Measurements from ENCODE around the gene PDE6B. TPM values are rescaled to one million over a fixed set of nuclear protein-coding genes. Genes with fewer than 3 reads are reported as not detected.

PDE6B gene
- total and polyA plus RNA-seq, 2 of the 13 experiments (the other 11 are each of a cell fraction or from before 2014, with no cell fraction given), result 0.38 to 0.40 TPM

DNA sequence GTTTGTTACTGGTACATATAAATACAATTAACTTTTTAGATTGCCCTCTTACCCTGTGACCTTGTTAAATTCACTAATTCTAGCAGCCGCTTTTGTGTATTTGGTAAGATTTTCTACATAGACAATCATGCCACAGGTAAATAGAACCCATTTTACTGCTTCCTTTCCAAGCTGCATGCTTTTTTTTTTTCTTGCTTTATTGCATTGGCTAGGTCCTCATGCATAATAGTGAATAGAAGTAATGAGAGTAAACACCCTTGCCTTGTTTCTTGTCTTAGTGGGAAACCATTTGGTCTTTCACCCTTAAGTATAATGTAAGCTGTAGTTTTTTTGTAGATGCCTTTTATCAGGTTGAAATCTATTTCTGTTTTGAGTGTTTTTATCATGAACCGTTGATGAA, 41.6 kb upstream of the PDE6B start:
- ChIA-PET CTCF (ENCODE audit: low intra/inter-chr PET ratio, low total read pairs) (no interaction called here), POLR2A (no interaction called here)
- Histone ChIP-seq H3K9me3 (ENCODE audit: low read length) (peaks cover 16% of the 10 kb centered on the region), H3K9ac (ENCODE audit: insufficient read depth, low read depth, low read length) (no peak overlapping the region), H3K4me2 (ENCODE audit: low read depth, low read length) (no peak overlapping the region), H3K27me3 (ENCODE audit: control insufficient read depth in 1 of 2, insufficient read depth in 2 of 2, low read length in 2 of 2) (peaks cover 1 to 33% of the 10 kb centered on the region in 2 experiments; a peak in 4 of 5 replicates), H3K27ac (ENCODE audit: extremely low read length, insufficient read depth, low read length) (no peak overlapping the region), H3K4me1 (ENCODE audit: insufficient read depth, low read length) (peaks cover 56% of the 10 kb centered on the region), H2AFZ (ENCODE audit: low read length) (no peak overlapping the region), H3K36me3 (replicated peaks in 1 of 2; ENCODE audit: control insufficient read depth in 1 of 2, insufficient read depth in 2 of 2, low read length in 2 of 2) (no peaks in the 10 kb centered on the region), H4K20me1 (ENCODE audit: insufficient read depth, low read length) (no peaks in the 10 kb centered on the region), H3K79me2 (ENCODE audit: insufficient read depth, low read length) (no peaks in the 10 kb centered on the region), H3K4me3 (replicated peaks in 1 of 3; ENCODE audit: insufficient read depth in 1 of 3, low read depth in 2 of 3, low read length in 3 of 3) (no peak overlapping the region)
- FAIRE-seq, result no peak
- intact Hi-C loops (cut with micrococcal nuclease; ENCODE audit: unreplicated experiment) (no loop called here), in situ Hi-C loops (cut with HindIII; ENCODE audit: extremely low pct_ligation_motif_present, low pct_unique_long_range_greater_than_20kb) (no loop called here)
- BruUV-seq (replicated peaks), result no TSS peak
- WGBS (ENCODE audit: low lambda C conversion rate), result 2% methylated on average over 2 of the region's 2 CpGs
- no peak for ATAC-seq
- no peak for DNase-seq (ENCODE audit: low spot score)
- TF ChIP-seq ATM (IDR thresholded peaks at IDR 0.05; ENCODE audit: borderline replicate concordance) (no peak), KDM1A (CRISPR knock-in tag; IDR thresholded peaks at IDR 0.05) (peak; percentile 28; the same call in 1 of the 2 replicates), ASH2L (IDR thresholded peaks at IDR 0.05; ENCODE audit: insufficient read length, low read depth, low read length) (no peak)
- TF ChIP-seq, protein P1, sequence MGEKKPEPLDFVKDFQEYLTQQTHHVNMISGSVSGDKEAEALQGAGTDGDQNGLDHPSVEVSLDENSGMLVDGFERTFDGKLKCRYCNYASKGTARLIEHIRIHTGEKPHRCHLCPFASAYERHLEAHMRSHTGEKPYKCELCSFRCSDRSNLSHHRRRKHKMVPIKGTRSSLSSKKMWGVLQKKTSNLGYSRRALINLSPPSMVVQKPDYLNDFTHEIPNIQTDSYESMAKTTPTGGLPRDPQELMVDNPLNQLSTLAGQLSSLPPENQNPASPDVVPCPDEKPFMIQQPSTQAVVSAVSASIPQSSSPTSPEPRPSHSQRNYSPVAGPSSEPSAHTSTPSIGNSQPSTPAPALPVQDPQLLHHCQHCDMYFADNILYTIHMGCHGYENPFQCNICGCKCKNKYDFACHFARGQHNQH (CRISPR knock-in tag; IDR thresholded peaks at IDR 0.05), result no peak
- TF ChIP-seq, protein P2, sequence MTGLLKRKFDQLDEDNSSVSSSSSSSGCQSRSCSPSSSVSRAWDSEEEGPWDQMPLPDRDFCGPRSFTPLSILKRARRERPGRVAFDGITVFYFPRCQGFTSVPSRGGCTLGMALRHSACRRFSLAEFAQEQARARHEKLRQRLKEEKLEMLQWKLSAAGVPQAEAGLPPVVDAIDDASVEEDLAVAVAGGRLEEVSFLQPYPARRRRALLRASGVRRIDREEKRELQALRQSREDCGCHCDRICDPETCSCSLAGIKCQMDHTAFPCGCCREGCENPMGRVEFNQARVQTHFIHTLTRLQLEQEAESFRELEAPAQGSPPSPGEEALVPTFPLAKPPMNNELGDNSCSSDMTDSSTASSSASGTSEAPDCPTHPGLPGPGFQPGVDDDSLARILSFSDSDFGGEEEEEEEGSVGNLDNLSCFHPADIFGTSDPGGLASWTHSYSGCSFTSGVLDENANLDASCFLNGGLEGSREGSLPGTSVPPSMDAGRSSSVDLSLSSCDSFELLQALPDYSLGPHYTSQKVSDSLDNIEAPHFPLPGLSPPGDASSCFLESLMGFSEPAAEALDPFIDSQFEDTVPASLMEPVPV (CRISPR knock-in tag; IDR thresholded peaks at IDR 0.05), result no peak
- TF ChIP-seq, protein P3, sequence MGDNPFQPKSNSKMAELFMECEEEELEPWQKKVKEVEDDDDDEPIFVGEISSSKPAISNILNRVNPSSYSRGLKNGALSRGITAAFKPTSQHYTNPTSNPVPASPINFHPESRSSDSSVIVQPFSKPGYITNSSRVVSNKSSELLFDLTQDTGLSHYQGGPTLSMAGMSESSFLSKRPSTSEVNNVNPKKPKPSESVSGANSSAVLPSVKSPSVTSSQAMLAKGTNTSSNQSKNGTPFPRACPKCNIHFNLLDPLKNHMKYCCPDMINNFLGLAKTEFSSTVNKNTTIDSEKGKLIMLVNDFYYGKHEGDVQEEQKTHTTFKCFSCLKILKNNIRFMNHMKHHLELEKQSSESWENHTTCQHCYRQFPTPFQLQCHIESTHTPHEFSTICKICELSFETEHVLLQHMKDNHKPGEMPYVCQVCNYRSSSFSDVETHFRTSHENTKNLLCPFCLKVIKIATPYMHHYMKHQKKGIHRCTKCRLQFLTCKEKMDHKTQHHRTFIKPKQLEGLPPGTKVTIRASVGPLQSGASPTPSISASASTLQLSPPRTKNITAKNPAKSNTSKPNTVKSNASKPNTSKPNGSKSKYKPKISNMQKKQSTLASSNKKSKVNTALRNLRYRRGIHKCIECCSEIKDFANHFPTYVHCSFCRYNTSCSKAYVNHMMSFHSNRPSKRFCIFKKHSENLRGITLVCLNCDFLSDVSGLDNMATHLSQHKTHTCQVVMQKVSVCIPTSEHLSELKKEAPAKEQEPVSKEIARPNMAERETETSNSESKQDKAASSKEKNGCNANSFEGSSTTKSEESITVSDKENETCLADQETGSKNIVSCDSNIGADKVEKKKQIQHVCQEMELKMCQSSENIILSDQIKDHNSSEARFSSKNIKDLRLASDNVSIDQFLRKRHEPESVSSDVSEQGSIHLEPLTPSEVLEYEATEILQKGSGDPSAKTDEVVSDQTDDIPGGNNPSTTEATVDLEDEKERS (CRISPR knock-in tag; IDR thresholded peaks at IDR 0.05), result peak; percentile 73; the same call in 1 of the 2 replicates
